Measurements from ENCODE around the gene TUBA3D.
"Not testable (repeated sequence)": the region's sequence is repeated elsewhere in the genome, so short reads cannot be mapped to it uniquely, and the experiment has no call there.

Gene TUBA3D

DNA sequence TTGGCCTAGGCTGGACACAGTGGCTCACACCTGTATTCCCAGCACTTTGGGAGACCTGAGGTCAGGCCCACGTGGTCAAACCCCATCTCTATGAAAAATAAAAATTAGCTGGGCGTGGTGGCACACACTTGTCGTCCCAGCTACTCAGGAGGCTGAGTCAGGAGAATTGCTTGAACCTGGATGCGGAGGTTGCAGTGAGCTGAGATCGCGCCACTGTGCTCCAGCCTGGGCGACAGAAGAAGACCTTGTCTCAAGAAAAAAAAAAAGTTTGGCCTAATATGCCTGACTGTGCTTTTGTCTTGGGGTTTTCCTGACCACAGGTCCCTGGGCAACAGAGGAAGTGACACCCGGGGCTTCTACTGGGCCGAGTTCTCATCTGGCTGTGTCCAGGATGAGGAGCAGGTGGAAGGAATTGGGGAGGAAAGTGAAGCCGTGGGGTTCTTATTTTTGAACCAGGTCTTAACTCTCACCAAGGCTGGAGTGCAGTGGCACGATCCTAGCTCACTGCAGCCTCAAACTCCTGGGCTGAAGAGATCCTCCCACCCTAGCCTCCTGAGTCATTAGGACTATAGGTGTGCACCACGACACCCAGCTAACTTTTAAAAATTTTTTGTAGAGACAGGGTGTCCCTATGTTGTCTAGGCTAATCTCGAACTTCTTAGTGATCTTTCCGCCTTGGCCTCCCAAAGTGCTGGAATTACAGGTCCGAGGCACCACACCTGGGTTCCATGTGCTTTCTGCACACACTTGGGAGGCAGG, 38.7 kb downstream of the TUBA3D start:
- not testable (repeated sequence) for DNase-seq (ENCODE audit: low read depth in 2 of 2)

DNA sequence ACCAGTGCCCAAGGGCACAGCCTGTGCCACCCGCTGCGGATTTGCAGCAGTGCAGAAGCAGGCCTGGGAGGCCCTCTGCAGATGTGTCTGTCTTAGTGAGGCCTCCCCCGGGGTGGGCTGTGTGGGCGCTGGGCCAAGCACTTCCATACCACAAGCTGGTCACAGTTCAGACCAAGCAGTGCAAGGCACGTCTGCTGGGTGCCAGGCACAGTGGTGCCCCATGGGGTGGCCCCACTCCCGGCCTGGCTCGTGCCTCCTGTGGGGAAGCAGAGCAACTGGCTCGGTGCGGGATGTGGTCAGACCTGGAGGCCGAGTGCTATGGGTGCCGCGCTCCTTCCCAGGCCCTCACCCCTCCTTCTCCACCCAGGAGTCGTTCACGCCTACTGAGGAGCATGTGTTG, 39.3 kb downstream of the TUBA3D start:
- DNase-seq (ENCODE audit: low read depth in 2 of 2) = not testable (repeated sequence)

DNA sequence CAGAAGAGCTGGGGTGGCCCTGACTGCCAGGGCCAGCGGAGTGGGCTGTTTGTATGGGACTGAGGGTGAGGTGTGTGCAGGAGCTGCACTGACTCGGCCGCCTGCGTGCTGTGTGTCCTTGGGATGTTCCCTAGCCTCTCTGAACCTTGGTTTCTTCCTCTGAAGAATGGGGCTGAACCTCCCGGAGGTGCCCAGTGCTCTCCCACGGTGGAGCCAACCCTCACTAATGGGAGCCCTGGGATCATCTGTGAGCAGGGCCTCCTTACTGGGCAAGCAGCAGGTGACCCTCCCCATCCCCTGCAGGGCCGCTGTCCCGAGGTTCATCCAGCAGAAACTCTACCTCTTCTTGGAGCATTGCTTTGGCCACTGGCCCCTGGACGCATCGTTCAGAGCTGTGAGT, 40.1 kb downstream of the TUBA3D start:
- DNase-seq (ENCODE audit: low read depth in 2 of 2) = no peak

DNA sequence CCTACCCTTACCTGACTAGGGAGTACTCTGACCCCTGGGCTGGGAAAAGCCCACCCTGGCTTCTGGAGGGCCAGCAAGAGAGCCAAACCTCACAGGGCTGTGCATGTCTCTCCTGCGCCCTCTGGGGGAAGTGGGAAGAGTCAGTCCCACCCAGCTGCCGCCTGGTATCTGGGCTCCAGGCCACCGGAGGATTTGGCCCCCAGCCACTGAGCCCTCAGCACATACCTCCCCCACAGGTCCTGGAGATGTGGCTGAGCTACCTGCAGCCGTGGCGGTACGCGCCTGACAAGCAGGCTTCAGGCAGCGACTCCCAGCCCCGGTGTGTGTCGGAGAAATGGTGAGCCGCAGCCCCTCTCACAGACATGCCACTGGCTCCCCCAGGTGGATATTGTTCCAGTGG, 40.7 kb downstream of the TUBA3D start:
- DNase-seq (ENCODE audit: low read depth in 2 of 2) = not testable (repeated sequence)

DNA sequence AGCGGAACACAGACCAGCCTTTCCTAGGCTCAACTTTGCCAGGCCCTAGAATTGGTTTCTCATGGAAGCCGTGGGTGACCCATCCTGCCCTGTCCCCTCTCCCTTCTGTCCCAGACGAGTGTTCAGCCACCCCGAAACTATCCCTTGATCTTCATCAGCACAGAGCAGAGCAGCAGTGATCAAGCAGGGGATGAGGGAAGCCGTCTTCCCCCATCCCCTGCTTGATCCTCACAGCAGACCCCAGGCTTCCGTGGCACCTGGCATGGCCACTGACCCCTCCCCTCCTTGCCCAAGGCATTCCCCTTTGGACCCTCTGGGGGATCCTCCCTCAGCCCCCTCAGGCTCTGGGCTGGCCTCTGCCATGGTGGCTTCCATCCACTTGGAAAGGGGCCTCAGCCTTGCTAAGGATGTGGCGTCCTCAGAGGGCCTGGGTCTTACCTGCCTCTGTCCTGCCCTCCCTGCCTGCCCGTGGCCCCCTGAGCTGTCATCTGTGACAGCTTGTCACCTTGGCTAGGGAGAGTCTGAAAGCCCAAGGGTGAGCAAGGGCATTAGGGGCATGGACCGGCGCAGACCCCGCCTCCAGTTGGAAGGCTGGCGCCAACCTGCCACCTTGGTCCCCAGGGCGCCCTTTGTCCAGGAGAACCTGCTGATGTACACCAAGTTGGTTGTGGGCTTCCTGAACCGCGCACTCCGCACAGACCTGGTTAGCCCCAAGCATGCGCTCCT, 41.4 kb downstream of the TUBA3D start:
- DNase-seq (ENCODE audit: low read depth in 2 of 2) = no peak

DNA sequence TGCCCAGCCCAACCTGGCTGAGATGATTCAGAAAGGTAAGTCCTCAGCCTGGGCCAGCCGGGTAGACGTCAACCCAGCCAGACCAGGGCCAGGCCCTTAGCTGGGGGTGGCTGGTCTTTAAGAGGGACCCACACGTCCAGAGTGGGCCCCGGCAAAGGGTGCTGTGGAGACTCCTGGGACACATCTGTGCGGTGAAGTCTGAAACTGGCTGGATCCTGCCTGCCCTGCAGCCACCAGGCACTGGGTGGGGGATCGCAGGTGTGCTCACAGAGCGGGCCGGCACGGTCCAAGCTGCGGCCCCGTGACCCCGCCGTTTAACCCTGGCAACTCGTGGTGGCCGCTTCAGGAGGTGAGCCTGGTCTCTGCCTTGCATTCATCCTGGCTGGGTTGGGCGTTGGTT, 41.9 kb downstream of the TUBA3D start:
- DNase-seq (ENCODE audit: low read depth in 2 of 2) = not testable (repeated sequence)

DNA sequence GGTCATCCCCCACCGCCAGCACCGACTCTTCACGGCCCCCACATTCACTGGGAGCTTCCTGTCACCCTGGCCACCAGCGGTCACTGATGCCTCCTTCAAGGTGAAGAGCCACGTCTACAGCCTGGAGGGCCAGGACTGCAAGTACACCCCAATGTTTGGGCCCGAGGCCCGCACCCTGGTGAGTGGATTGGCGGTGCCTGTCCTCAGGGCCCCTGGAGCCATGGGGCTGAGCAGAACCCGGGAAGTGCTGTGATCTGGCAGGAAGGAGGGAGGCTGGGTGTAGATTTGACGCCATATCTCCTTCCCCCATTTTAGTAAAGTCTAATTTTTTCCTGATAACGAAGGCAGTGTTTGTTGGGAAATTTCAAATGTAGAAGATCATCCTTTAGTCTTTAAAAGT, 42.6 kb downstream of the TUBA3D start:
- not testable (repeated sequence) for DNase-seq (ENCODE audit: low read depth in 2 of 2)

DNA sequence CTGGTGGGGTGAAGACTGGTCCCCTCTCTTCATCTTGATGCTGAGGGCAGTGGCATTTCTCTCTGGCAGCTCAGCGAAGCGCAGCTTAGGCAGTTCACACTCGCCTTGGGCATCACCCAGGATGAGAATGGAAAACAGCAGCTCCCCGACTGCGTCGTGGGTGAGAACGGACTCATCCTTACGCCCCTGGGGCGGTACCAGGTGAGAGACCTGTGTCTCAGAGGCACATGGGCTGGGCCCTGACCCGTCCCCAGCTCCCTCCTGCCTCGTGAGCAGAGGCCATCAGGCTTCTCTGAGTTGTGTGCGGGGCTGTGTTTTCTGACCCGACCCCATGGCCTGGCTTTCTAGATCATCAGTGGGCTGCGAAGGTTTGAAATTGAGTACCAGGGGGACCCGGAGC, 43.5 kb downstream of the TUBA3D start:
- no peak for DNase-seq (ENCODE audit: low read depth in 2 of 2)

DNA sequence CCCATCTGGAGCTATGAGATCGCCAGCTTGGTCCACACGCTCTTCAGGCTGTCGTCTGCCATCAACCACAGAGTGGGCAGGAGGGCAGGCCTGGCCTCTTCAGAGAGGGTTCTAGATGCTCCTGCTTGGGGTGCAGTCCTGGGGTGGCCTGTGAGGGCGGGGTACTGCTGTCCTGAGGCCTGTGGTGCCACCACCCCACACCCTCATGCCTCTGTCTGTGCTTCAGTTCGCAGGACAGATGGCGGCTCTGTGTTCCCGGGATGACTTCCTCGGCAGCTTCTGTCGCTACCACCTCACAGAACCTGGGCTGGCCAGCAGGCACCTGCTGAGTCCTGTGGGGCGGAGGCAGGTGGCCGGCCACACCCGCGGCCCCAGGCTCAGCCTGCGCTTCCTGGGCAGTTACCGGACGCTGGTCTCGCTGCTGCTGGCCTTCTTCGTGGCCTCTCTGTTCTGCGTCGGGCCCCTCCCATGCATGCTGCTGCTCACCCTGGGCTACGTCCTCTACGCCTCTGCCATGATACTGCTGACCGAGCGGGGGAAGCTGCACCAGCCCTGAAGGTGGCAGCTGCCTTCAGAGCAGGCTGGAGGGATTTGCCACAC, 44.1 kb downstream of the TUBA3D start:
- DNase-seq (ENCODE audit: low read depth in 2 of 2) = not testable (repeated sequence)

DNA sequence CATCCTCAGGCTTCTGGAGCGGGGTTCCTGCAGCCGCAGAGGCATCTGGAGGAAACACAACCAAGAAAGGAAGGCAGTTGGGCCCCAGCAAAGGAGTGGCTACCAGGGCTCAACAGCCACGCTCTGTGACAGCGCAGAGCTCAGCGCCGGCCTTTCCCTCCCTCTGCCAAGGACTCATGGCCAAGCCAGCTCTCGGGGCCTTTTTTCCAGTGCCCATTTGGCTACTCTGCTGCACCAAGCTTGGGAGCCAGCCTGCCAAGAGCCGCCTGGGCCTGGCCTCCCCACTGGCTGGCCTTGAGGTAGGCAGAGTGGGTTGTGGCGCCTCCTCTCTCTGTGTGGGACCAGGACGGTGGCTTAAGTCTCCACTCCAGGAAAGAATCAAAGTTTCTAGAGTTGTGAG, 44.6 kb downstream of the TUBA3D start:
- no peak for DNase-seq (ENCODE audit: low read depth in 2 of 2)

DNA sequence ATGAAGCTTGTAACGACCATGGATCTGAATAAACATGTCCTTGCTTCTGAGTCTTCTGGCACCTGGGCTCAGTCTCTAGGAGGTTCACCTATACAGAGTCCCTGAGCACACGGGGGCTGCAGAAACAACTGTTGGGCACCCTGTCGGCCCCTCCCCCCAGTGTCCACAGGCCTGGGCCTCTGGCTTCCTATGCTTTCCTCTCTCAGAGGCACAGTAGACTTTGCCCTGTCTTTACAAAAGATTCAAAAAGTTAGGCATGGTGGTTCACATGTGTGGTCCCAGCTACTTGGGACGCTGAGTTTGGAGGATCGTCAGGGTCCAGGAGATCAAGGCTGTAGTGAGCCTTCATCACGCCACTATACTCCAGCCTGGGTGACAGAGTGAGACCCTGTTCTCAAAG, 45.6 kb downstream of the TUBA3D start:
- not testable (repeated sequence) for DNase-seq (ENCODE audit: low read depth in 2 of 2)

DNA sequence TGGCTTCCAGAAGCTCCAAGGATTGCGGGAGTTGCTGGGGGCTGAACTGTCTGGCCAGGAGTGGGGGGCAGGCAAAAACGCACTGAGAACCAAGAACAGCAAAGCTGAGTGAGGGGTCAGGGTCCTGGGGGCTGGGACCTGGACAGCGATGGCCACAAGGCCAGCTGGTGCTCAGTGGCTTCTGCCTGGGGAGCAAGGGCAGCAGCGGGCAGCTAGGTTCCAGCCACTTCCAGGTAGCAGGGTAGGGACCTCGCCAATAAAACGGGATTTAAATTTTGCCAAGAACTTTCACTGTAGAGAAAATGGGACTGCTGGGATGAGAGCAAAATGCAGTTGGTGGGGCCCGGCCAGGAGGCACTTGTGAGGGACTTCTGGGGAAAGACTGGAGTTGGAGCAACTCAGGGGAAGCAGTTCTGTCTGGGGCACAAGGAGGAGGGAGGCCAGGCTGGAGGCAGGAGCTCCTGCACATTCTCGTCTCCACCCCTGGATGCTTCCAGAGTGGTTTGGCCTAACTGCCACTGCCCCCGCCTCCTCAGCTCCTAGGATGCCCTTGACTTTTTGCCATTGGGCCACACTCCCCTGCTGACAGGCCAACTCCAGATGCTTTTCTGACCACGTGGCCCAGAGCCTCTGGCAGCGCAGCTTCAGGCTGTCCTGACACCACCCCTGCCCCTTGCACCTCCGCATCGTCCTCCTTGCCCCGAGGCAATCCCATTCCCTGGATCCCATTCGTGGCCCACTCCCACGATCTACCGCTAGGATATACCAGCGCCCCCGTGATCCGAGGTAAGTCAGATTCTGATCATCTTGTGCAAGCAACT, 46.3 kb downstream of the TUBA3D start:
- DNase-seq (ENCODE audit: low read depth in 2 of 2) = no peak

DNA sequence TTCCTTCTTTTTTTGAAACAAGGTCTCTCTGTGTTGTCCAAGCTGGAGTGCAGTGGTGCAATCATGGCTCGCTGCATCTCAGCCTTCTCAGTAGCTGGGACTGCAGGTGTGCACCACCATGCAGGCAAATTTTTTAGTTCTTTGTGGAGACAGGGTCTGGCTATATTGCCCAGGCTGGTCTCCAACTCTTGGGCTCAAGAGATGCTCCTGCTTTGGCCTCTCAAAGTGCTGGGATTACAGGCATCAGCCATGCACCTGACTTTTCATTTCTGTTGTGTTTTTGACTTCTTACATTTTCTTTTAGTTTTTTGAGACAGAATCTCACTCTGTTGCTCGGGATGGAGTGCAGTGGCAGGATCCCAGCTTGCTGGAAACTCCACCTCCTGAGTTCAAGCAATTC, 49.3 kb downstream of the TUBA3D start:
- DNase-seq (ENCODE audit: low read depth in 2 of 2) = not testable (repeated sequence)

DNA sequence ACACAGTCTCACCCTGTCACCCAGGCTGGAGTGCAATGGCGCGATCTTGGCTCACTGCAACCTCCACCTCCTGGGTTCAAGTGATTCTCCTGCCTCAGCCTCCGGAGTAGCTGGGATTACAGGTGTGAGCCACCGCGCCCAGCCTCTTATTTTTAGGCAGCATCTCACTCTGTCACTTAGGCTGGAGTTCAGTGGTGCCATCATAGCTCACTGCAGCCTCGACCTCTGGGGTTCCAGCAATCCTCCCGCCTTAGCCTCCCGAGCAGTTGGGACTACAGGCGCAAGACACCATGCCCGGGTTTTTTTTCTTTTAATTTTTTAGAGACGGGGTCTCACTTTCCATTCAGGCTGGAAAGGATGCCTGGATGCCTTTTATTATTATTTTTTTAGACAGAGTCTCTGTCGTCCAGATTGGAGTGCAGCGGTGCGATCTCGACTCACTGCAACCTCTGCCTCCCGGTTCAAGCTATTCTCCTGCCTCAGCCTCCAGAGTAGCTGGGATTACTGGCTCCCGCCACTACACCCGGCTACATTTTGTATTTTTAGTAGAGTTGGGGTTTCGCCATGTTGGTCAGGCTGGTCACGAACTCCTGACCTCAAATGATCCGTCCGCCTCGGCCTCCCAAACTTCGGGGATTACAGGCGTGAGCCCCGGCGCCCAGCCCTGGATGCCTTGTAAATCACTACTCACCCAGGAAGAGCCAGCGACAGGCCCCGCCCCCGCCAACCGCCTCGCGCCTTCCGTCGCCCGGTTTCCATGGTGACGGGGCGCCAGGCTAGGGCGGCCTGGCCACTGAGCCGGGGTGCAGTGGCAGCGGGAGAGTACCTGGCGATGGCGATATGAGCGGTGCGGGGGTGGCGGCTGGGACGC, 51.4 kb downstream of the TUBA3D start, which contains the start of gene CCDC74A:
Gene CCDC74A, plus strand, starts transcription at position 758 of the 871 bp plus-strand sequence. Its CDS starts 83 bp downstream, at position 841.
- peak; percentile 56 to 57 for DNase-seq (ENCODE audit: low read depth in 2 of 2)

DNA sequence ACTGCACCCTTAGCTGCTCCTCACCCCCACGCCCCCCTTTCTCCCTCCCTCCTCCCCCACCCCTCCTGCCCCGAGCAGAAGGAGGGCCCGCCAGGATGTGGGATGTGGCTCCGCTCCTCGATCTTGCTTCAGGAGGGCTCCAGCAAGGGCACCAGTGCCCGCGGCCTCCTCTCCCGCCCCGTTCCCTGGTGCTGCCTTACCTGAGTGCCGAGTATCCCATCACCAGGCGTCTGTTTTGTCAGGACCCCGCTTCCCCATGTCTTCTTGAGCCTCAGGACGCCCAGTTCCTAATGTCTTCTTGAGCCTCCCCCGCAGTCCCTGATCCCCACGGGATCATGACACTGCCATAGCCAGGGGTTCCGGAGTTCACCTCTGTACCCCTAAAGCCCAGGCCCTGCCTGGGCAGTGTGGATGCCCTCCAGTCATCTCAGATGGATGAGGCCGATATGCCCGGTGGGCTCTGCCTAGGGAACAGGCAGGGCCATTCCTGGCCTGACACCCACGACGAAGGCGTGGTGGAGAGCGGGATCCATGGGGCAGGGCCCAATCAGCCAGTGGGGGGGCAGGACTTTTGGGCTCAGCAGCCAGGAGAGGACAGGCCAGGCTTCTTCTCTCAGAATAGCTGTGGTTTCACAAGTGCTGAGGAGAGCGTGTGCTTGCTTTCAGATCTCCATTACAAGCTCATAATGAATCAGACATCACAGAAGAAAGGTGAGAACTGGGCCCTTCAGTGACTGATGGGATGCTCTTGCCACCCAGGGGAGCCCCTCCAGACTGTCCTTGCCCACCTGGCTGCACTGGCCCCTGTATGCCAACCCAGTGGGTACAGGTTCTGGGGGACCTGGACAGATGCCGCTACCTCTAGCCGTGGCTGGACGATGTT, 53.3 kb downstream of the TUBA3D start:
- not testable (repeated sequence) for DNase-seq (ENCODE audit: low read depth in 2 of 2)

DNA sequence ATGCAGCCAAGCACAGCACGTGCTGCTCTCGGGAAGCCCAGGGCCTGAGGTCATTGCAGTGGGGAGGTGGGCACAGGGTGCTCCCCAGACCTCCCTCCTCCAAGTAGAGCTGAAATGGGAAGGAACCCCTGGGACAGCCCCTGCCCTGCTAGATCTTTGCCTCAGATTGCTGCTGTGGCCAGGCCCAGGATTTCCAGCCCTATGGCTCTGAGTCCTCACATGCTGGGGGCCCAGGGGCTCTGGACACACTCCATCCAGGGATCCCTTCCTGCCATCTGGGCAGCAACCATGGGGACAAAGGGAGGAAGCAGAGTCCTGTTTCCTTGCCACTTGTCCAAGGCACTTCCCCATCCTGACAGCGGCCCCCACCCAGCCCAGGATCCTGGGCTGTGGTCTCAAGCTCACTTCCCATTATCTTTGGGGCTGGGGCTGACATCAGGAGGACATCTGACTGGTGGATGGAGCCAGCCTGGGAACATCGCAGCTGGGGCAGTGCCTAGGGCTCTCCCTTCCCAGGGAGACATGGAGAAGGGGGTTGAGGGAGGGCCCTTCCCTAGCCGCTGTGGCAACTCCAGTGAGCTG, 54.0 kb downstream of the TUBA3D start:
- not testable (repeated sequence) for DNase-seq (ENCODE audit: low read depth in 2 of 2)

DNA sequence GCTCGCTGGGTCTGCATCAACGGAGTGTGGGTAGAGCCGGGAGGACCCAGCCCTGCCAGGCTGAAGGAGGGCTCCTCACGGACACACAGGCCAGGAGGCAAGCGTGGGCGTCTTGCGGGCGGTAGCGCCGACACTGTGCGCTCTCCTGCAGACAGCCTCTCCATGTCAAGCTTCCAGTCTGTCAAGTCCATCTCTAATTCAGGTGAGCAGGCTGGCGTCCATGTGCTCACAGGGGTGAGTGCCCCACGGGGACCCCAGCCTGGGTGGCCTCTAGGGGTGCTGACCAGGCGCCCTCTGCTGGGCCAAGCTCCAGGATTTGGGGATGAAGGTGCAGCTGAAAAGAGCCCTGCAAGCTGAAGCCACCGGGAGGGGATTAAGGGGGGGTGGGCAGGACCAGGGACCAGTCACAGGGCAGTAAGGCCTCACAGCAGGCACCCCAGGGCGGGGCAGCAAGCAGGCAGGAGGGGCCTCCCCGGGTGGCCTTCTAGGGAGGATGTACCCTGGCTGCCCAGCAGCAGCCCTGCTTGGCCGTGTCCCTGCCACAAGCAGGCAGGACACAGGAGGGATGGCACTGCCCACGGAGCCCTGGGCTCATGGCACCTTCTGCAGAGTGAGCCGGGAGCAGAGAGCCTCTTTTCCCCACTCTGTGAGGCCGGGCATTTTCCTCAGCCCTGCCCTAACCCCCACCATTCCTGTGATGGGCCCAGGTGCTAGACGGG, 54.9 kb downstream of the TUBA3D start:
- DNase-seq (ENCODE audit: low read depth in 2 of 2) = not testable (repeated sequence)

DNA sequence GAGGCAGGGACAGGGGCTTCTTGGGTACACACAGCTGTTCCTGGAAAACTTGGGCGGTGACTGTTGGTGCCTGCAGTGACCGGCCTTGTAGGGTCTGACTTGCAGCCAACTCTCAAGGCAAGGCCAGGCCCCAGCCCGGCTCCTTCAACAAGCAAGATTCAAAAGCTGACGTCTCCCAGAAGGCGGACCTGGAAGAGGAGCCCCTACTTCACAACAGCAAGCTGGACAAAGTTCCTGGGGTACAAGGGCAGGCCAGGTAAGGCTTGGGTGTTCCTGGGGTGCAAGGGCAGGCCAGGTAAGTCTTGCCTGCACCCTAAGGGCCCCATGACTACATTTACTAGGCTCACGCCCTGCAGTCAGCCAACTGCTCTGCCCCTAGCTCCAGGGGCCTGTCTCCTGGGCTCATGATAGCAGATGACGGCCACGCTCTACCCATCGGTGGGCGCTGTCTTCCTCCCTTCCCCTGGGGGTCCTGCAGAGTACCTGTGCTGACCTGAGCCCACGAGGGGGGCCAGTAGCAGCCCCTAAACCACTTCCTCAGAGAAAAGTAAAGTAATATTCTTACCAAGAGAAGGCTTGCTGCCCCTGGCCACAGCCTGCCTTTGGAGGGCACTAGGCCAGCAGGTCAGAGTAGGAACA, 55.7 kb downstream of the TUBA3D start:
- not testable (repeated sequence) for DNase-seq (ENCODE audit: low read depth in 2 of 2)

Data from stimulated activated CD4-positive, alpha-beta T cell treated with anti-CD3 and anti-CD28 coated beads, Interleukin-1b, Interleukin-23, amount 100 ng/mL, for 1 hour (primary cell).